GM12878 (cell line): Measurements from ENCODE around the gene ALDH1A3.

ENCODE experiments used
- EP300 ChIP-seq, 2 experiments: fragments of 150-350 bp in 1 of 2; IDR thresholded peaks; 2 replicates each; pipeline ENCODE4 v1.6.1; 2011 to 2012; ENCODE audit warnings: low read depth in 2 of 2, low read length in 2 of 2, borderline replicate concordance in 1 of 2, improper control_type of control experiment in 1 of 2, inconsistent platforms in 1 of 2; ENCODE audit not compliant: control insufficient read depth in 1 of 2
- NFIC ChIP-seq: IDR thresholded peaks from 2 replicates; pipeline ENCODE4 v1.6.1; 2012; ENCODE audit warnings: low read depth, mild to moderate bottlenecking, inconsistent platforms, low read length, moderate library complexity
- POLR2A ChIP-seq: IDR thresholded peaks from 2 replicates; pipeline ENCODE4 v1.6.1; 2011; ENCODE audit warnings: low read depth, mild to moderate bottlenecking, low read length
- SIX5 ChIP-seq: IDR thresholded peaks from 2 replicates; pipeline ENCODE4 v1.6.1; 2011; ENCODE audit warnings: mild to moderate bottlenecking, low read depth, low read length, moderate library complexity; ENCODE audit not compliant: severe bottlenecking
- SMAD1 ChIP-seq: fragments of 450-650 bp; IDR thresholded peaks from 2 replicates; pipeline ENCODE4 v1.6.1; 2018; ENCODE audit warnings: mild to moderate bottlenecking, low read depth; ENCODE audit not compliant: partially characterized antibody
- SMC3 ChIP-seq: IDR thresholded peaks from 2 replicates; pipeline ENCODE4 v1.6.1; 2011; ENCODE audit warnings: low read length, improper control_type of control experiment, borderline replicate concordance
- ZNF24 ChIP-seq: fragments of 450-650 bp; IDR thresholded peaks from 2 replicates; pipeline ENCODE4 v1.6.1; 2017; ENCODE audit warnings: antibody characterized with exemption, mild to moderate bottlenecking
- TF ChIP-seq, protein P1 (sequence below), 3 experiments: IDR thresholded peaks in 2 of 3; conservative IDR thresholded peaks in 1 of 3; 2 replicates each; pipeline ENCODE4 v1.5.1; 2011; ENCODE audit warnings: low read depth in 3 of 3, low read length in 3 of 3, mild to moderate bottlenecking in 3 of 3, control low read depth in 2 of 3, moderate library complexity in 2 of 3, inconsistent platforms in 1 of 3, mixed read lengths in 1 of 3; ENCODE audit not compliant: control insufficient read depth in 2 of 3, insufficient read depth in 1 of 3; ENCODE audit errors: extremely low read depth in 1 of 3
- TF ChIP-seq, protein P2 (sequence below): fragments of 150-350 bp; IDR thresholded peaks from 2 replicates; pipeline ENCODE4 v1.6.1; 2016; ENCODE audit warnings: low read depth, low read length
- TF ChIP-seq, protein P3 (sequence below): fragments of 450-650 bp; IDR thresholded peaks from 2 replicates; pipeline ENCODE4 v1.6.1; 2017; ENCODE audit warnings: mild to moderate bottlenecking, moderate library complexity

DNA sequence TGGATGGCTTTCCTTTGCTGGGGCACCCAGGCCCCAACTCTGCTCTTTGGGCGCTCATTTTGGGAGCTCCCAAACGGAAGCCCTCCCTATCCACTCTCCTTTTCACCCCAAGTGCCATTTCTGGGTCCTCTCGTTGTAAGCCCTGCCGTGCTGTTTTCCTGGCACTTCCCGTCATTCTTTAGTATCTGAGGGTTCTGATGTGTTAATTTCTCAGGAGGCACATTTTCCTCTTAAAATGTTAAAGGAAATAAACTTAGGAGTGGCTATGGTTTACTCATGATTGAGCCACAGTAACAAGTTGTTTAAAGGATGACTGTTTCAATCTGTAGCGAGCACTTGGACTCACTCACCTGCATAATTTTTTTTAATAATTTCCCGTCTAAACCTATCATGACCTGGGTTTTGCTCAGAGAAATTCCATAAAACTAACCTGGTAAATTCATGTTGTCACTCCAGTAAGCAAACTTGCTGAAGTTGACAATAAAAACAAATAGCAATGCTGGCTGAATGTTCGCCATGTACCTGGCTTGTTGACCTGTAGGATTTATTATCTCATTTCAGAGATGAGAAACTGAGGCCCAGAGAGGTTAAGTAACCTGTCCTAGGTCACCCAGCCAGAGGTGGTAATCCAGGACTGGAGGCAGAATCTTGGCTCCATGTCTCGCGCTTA, 10.6 kb downstream of the ALDH1A3 start:
- TF ChIP-seq, protein P1, sequence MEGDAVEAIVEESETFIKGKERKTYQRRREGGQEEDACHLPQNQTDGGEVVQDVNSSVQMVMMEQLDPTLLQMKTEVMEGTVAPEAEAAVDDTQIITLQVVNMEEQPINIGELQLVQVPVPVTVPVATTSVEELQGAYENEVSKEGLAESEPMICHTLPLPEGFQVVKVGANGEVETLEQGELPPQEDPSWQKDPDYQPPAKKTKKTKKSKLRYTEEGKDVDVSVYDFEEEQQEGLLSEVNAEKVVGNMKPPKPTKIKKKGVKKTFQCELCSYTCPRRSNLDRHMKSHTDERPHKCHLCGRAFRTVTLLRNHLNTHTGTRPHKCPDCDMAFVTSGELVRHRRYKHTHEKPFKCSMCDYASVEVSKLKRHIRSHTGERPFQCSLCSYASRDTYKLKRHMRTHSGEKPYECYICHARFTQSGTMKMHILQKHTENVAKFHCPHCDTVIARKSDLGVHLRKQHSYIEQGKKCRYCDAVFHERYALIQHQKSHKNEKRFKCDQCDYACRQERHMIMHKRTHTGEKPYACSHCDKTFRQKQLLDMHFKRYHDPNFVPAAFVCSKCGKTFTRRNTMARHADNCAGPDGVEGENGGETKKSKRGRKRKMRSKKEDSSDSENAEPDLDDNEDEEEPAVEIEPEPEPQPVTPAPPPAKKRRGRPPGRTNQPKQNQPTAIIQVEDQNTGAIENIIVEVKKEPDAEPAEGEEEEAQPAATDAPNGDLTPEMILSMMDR (IDR thresholded peaks at IDR 0.05 in 2 of 3, conservative IDR thresholded peaks at IDR 0.05 in 1 of 3; ENCODE audit: control insufficient read depth in 2 of 3, extremely low read depth in 1 of 3, insufficient read depth in 1 of 3, low read depth in 3 of 3, low read length in 3 of 3): no peak
- TF ChIP-seq ZNF24 (no peak), SMAD1 (no peak), SMC3 (no peak), EP300 (IDR thresholded peaks at IDR 0.05; ENCODE audit: borderline replicate concordance in 1 of 2, control insufficient read depth in 1 of 2, low read depth in 2 of 2, low read length in 2 of 2) (no peak), NFIC (no peak), SIX5 (no peak), POLR2A (no peak)
- TF ChIP-seq, protein P2, sequence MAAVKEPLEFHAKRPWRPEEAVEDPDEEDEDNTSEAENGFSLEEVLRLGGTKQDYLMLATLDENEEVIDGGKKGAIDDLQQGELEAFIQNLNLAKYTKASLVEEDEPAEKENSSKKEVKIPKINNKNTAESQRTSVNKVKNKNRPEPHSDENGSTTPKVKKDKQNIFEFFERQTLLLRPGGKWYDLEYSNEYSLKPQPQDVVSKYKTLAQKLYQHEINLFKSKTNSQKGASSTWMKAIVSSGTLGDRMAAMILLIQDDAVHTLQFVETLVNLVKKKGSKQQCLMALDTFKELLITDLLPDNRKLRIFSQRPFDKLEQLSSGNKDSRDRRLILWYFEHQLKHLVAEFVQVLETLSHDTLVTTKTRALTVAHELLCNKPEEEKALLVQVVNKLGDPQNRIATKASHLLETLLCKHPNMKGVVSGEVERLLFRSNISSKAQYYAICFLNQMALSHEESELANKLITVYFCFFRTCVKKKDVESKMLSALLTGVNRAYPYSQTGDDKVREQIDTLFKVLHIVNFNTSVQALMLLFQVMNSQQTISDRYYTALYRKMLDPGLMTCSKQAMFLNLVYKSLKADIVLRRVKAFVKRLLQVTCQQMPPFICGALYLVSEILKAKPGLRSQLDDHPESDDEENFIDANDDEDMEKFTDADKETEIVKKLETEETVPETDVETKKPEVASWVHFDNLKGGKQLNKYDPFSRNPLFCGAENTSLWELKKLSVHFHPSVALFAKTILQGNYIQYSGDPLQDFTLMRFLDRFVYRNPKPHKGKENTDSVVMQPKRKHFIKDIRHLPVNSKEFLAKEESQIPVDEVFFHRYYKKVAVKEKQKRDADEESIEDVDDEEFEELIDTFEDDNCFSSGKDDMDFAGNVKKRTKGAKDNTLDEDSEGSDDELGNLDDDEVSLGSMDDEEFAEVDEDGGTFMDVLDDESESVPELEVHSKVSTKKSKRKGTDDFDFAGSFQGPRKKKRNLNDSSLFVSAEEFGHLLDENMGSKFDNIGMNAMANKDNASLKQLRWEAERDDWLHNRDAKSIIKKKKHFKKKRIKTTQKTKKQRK: no peak
- TF ChIP-seq, protein P3, sequence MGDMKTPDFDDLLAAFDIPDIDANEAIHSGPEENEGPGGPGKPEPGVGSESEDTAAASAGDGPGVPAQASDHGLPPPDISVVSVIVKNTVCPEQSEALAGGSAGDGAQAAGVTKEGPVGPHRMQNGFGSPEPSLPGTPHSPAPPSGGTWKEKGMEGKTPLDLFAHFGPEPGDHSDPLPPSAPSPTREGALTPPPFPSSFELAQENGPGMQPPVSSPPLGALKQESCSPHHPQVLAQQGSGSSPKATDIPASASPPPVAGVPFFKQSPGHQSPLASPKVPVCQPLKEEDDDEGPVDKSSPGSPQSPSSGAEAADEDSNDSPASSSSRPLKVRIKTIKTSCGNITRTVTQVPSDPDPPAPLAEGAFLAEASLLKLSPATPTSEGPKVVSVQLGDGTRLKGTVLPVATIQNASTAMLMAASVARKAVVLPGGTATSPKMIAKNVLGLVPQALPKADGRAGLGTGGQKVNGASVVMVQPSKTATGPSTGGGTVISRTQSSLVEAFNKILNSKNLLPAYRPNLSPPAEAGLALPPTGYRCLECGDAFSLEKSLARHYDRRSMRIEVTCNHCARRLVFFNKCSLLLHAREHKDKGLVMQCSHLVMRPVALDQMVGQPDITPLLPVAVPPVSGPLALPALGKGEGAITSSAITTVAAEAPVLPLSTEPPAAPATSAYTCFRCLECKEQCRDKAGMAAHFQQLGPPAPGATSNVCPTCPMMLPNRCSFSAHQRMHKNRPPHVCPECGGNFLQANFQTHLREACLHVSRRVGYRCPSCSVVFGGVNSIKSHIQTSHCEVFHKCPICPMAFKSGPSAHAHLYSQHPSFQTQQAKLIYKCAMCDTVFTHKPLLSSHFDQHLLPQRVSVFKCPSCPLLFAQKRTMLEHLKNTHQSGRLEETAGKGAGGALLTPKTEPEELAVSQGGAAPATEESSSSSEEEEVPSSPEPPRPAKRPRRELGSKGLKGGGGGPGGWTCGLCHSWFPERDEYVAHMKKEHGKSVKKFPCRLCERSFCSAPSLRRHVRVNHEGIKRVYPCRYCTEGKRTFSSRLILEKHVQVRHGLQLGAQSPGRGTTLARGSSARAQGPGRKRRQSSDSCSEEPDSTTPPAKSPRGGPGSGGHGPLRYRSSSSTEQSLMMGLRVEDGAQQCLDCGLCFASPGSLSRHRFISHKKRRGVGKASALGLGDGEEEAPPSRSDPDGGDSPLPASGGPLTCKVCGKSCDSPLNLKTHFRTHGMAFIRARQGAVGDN: no peak
